ENCODE data around the gene LURAP1L.

Gene LURAP1L

DNA sequence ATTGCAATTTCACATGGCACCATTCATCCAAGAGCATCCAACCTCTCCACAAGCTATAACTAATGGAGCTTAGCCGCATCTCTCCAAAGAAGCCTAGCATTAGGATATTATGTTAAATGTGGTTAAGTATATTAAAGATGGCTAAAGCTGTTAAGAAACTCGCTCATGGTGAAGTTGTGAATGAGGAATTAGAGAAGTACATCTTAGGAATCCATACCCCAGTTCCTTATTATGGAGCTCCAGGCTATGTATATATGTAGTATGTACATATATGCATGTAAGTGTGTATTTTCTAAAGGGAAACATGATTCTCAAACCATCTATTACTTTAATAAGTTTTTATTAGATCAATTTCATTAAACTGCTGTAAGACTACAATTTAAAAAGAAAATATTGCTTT lies 26.4 kb downstream of the LURAP1L start:
- TF ChIP-seq, protein P1, sequence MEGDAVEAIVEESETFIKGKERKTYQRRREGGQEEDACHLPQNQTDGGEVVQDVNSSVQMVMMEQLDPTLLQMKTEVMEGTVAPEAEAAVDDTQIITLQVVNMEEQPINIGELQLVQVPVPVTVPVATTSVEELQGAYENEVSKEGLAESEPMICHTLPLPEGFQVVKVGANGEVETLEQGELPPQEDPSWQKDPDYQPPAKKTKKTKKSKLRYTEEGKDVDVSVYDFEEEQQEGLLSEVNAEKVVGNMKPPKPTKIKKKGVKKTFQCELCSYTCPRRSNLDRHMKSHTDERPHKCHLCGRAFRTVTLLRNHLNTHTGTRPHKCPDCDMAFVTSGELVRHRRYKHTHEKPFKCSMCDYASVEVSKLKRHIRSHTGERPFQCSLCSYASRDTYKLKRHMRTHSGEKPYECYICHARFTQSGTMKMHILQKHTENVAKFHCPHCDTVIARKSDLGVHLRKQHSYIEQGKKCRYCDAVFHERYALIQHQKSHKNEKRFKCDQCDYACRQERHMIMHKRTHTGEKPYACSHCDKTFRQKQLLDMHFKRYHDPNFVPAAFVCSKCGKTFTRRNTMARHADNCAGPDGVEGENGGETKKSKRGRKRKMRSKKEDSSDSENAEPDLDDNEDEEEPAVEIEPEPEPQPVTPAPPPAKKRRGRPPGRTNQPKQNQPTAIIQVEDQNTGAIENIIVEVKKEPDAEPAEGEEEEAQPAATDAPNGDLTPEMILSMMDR (IDR thresholded peaks at IDR 0.05; ENCODE audit: borderline replicate concordance, control extremely low read depth, extremely low read depth, insufficient read depth, missing control alignments): no peak
- in situ Hi-C loops (cut with MboI; ENCODE audit: low sequenced_read_pairs, unreplicated experiment): no loop called here
- DNase-seq (ENCODE audit: low spot score): no peak

DNA sequence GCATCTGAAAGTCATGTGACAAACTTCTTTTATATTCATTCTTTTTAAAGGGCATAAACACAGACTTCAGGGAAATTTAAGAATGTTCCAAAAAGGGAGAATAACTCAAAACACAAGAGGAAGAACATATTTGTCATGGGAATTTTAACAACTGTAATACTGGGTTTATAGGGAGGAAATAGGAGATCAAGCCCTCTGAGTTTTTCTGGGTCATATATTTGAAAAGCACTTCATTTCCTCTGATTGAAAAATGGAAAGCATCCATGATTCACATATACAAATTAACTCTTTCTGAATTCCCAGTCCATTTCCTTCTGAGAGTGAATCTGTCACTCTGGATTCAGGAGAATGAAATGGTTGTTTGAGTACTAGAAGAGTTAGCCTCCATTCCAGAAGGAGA lies 26.8 kb downstream of the LURAP1L start:
- DNase-seq (ENCODE audit: low spot score): no peak
- TF ChIP-seq, protein P1 (IDR thresholded peaks at IDR 0.05; ENCODE audit: borderline replicate concordance, control extremely low read depth, extremely low read depth, insufficient read depth, missing control alignments): no peak
- in situ Hi-C loops (cut with MboI; ENCODE audit: low sequenced_read_pairs, unreplicated experiment): no loop called here

DNA sequence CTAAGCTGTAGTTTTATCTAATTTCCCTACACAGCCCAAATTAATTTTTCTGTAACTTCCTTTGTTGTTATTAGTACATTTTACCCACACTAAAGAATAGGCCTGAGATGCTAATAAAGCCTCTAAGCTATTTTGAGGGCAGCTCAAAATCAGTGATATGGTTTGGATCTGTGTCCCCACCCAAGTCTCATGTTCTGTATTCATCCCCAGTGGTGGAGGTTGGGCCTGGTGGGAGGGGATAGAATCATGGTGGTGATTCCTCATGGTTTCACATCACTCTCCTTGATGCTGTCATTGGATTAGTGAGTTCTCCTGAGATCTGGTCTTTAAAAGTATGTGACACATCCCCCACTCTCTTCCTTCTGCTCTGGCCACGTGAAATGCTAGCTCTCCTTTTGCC lies 27.3 kb downstream of the LURAP1L start:
- in situ Hi-C loops (cut with MboI; ENCODE audit: low sequenced_read_pairs, unreplicated experiment): no loop called here
- no peak for DNase-seq (ENCODE audit: low spot score)
- TF ChIP-seq, protein P1 (IDR thresholded peaks at IDR 0.05; ENCODE audit: borderline replicate concordance, control extremely low read depth, extremely low read depth, insufficient read depth, missing control alignments): no peak

DNA sequence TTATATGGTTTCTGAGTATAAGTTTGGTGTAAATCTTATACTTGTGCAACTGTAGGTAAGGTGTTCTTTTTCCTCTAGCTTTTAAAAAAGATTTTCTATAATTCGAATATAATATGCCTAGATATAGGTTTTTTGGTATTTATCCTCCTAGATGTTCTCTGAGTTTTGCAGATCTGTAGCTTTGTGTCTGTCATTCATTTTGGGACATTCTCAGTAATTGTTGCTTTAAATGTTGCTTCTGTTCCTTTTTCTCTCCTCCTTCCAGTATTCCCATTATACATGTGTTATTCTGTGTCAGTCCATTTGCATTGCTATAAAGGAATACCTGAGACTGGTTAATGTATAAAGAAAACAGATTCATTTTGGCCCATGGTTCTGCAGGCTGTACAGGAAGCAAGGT lies 33.7 kb downstream of the LURAP1L start:
- in situ Hi-C loops (cut with MboI; ENCODE audit: low sequenced_read_pairs, unreplicated experiment): no loop called here
- TF ChIP-seq, protein P1 (IDR thresholded peaks at IDR 0.05; ENCODE audit: borderline replicate concordance, control extremely low read depth, extremely low read depth, insufficient read depth, missing control alignments): no peak
- DNase-seq (ENCODE audit: low spot score): no peak

DNA sequence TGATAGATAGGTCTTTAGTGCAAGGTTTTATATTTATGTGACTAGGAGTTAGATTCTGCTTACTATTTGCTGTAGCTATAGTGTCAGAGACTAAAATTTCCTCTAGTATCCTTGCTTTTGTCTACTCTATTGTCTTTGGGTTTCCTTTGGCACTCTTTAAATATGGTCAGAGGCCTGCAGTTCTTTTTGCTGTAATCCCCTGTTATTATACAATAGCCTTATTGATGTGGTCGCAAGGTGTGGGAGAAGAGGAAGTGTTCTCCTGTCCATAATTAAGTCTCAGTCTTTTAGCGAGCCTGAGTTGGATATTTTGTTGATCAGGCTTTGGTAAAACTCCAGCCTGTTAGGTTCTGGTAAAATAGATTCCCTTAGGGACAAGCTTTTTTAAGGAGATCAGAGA lies 34.9 kb downstream of the LURAP1L start:
- DNase-seq (ENCODE audit: low spot score): no peak
- in situ Hi-C loops (cut with MboI; ENCODE audit: low sequenced_read_pairs, unreplicated experiment): no loop called here
- TF ChIP-seq, protein P1 (IDR thresholded peaks at IDR 0.05; ENCODE audit: borderline replicate concordance, control extremely low read depth, extremely low read depth, insufficient read depth, missing control alignments): no peak

DNA sequence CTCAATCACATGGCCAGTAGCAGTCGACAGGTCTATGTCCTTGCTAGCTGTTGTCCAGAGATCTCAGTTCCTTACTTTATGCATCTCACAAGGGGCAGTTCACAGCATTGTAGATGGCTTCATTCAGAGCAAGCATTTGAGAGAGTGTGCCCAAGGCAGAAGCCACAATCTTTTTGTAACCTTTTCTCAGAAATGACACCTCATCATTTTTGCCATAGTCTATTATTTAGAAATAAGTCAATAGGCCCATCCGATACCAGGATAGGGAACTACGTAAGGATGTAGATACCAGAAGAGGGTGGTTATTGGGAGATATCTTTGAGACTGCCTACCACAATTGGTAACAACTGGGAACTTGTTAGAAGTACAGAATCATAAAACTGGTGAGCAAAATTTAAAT lies 37.1 kb downstream of the LURAP1L start:
- in situ Hi-C loops (cut with MboI; ENCODE audit: low sequenced_read_pairs, unreplicated experiment): no loop called here
- no peak for DNase-seq (ENCODE audit: low spot score)
- TF ChIP-seq, protein P1 (IDR thresholded peaks at IDR 0.05; ENCODE audit: borderline replicate concordance, control extremely low read depth, extremely low read depth, insufficient read depth, missing control alignments): no peak

DNA sequence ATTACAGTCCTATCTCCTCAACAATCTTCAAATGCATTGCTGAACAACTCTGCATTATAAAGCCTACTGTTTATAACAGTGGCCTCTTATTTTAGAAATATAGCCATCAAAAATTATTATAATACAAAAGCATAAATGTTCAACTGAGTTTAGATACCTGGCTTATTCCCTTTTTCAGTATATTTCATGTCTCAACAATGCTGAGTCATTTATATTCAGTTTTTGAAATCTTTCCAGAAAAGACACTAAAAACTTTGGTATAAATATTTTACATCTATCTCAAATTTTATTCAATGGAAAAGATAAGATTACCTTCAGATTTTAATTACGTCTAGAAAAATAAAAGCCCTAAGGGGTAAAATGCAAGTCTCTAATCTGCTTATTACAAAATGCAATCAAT lies 37.9 kb downstream of the LURAP1L start:
- no peak for DNase-seq (ENCODE audit: low spot score)
- in situ Hi-C loops (cut with MboI; ENCODE audit: low sequenced_read_pairs, unreplicated experiment): no loop called here
- TF ChIP-seq, protein P1 (IDR thresholded peaks at IDR 0.05; ENCODE audit: borderline replicate concordance, control extremely low read depth, extremely low read depth, insufficient read depth, missing control alignments): no peak
